ENCODE results near the gene TRAF1. TPM values are rescaled to one million over a fixed set of nuclear protein-coding genes. Genes with fewer than 3 reads are reported as not detected.

Gene TRAF1
- total RNA-seq, 1 experiment from 2014 or later, result 1.8 TPM

DNA sequence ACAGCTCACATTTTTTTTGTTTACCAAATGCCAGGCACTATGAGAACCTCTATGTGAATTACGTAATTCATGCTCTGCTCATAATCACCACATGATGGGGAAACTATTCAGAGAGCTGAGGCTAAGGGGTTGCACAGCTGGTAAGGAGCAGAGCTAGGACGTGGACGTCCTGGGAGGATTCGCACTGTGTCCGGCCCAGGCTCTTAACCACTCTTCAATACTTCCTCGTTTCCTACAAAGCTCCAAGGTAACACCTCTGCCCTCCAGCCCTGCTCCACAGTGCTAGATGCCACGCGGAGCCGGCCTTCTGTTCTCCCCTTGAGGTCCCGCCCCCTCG, 58.3 kb downstream of the TRAF1 start:
- Mint-ChIP-seq H3K27me3 (ENCODE audit: low read depth) (no peaks in the 10 kb centered on the region), H3K9me3 (no peaks in the 10 kb centered on the region), H3K36me3 (peaks cover 11% of the 10 kb centered on the region), H3K4me3 (peak overlapping the region; percentile 44), H3K4me1 (peaks cover 28% of the 10 kb centered on the region), H3K27ac (0 out of 2 replicates have a peak overlapping the region, but pooled peaks have one; percentile 28)
- DNase-seq (ENCODE audit: low spot score), result no peak
- CTCF ChIA-PET, result interaction anchor here (0.6 to 2.2 kb wide), 12 partner anchors 13 to 253 kb away, joined by 3 to 11 read pairs (median 4); no protein-coding TSS in a partner anchor
- POLR2A ChIA-PET, result interaction anchor here (0.9 to 1.0 kb wide), 2 partner anchors 9 to 61 kb away, joined by 3 to 4 read pairs; partner anchors contain the start of gene PHF19
- no peak for TF ChIP-seq SOX15 (CRISPR knock-in tag; IDR thresholded peaks at IDR 0.05)
- 0 out of 2 replicates have a peak, but pooled peaks have one; percentile 28 for TF ChIP-seq ZNF232 (CRISPR knock-in tag; IDR thresholded peaks at IDR 0.05)
- no peak for ATAC-seq

DNA sequence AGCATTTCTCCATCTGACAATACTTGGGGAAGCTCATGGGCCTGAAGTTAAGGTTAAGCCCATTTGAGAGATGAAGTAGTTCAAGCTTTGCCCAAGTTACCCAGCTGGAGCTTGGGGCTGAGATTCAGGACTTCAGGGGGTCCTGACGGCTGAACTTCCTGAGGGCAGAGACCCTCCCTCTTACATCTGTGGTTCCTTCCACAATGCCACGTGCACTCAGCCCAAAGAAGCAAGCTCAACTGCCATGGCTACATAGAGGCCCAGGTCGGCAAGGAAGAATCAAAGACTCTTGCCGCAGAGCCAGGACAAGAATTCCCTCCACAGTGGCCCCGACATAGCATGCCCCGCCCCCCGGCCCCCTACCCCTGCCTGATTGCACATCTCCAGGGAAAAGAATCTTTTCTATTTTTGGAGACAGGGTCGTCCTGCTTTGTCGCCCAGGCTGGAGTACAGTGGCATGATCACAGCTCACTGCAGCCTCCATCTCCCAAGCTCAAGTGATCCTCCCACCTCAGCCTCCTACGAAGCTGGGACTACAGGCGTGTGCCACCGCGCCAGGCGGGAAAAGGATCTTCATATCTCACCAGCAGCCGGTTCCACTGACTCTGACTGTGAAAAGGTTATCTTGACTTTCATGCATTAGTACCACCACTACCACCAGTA, 58.8 kb downstream of the TRAF1 start:
- no peaks in the 10 kb centered on the region for H3K27me3 Mint-ChIP-seq (ENCODE audit: low read depth)
- CTCF ChIA-PET, result interaction anchor here (0.6 to 2.2 kb wide), 11 partner anchors 12 to 254 kb away, joined by 3 to 11 read pairs (median 3); no protein-coding TSS in a partner anchor
- ATAC-seq (no peak), DNase-seq (ENCODE audit: low spot score) (no peak)
- H3K4me3 Mint-ChIP-seq, result peak overlapping the region; percentile 44
- POLR2A ChIA-PET, result interaction anchor here (0.9 to 1.0 kb wide), 2 partner anchors 10 to 61 kb away, joined by 3 to 4 read pairs; partner anchors contain the start of gene PHF19
- no peak for TF ChIP-seq TEAD1 (CRISPR knock-in tag; IDR thresholded peaks at IDR 0.05)
- TF ChIP-seq, protein P1, sequence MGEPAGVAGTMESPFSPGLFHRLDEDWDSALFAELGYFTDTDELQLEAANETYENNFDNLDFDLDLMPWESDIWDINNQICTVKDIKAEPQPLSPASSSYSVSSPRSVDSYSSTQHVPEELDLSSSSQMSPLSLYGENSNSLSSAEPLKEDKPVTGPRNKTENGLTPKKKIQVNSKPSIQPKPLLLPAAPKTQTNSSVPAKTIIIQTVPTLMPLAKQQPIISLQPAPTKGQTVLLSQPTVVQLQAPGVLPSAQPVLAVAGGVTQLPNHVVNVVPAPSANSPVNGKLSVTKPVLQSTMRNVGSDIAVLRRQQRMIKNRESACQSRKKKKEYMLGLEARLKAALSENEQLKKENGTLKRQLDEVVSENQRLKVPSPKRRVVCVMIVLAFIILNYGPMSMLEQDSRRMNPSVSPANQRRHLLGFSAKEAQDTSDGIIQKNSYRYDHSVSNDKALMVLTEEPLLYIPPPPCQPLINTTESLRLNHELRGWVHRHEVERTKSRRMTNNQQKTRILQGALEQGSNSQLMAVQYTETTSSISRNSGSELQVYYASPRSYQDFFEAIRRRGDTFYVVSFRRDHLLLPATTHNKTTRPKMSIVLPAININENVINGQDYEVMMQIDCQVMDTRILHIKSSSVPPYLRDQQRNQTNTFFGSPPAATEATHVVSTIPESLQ (CRISPR knock-in tag; IDR thresholded peaks at IDR 0.05), result no peak
- H3K36me3 Mint-ChIP-seq, result peaks cover 11% of the 10 kb centered on the region
- H3K27ac Mint-ChIP-seq, result 0 out of 2 replicates have a peak overlapping the region, but pooled peaks have one; percentile 28
- peaks cover 23% of the 10 kb centered on the region for H3K4me1 Mint-ChIP-seq
- no peaks in the 10 kb centered on the region for H3K9me3 Mint-ChIP-seq

DNA sequence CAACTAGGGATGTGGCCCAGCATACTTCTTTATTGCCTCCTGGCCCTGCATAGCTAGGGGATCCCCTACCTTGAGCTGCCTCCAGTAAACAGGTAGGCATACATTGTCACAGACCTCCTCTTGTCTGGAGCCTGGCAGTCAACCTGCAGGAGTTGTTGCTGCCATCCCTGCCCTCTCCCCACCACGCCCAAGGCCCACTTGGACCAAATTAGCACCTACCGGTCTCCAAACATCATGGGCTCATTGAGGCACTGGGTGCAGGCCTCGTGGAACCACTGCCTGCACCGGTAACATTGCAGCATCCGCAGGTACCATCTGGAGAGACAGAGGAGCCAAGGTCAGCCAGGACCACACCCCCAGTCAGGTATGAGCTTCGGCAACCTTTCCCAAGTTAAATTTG, 59.9 kb downstream of the TRAF1 start:
- CTCF ChIA-PET, result interaction anchor here (1.2 kb wide), 1 partner anchor 63 kb away, joined by 3 read pairs; no protein-coding TSS in a partner anchor
- DNase-seq (ENCODE audit: low spot score) (no peak), ATAC-seq (no peak)
- Mint-ChIP-seq H3K9me3 (no peaks in the 10 kb centered on the region), H3K4me3 (no peak overlapping the region), H3K36me3 (peaks cover 6% of the 10 kb centered on the region; the same call in 1 of the 2 replicates), H3K27me3 (ENCODE audit: low read depth) (no peaks in the 10 kb centered on the region), H3K27ac (no peak overlapping the region), H3K4me1 (peaks cover 14% of the 10 kb centered on the region)
- TF ChIP-seq ZNF423 (CRISPR knock-in tag; IDR thresholded peaks at IDR 0.05) (no peak), ZNF219 (CRISPR knock-in tag; IDR thresholded peaks at IDR 0.05; ENCODE audit: borderline replicate concordance) (no peak), ELF4 (CRISPR knock-in tag; IDR thresholded peaks at IDR 0.05; ENCODE audit: low read depth) (no peak), ZNF121 (CRISPR knock-in tag; IDR thresholded peaks at IDR 0.05) (no peak), ATF1 (CRISPR knock-in tag; IDR thresholded peaks at IDR 0.05) (no peak), GRHL2 (CRISPR knock-in tag; IDR thresholded peaks at IDR 0.05; ENCODE audit: insufficient replicate concordance, severe bottlenecking) (no peak), SMAD4 (CRISPR knock-in tag; IDR thresholded peaks at IDR 0.05) (no peak), MXD4 (CRISPR knock-in tag; IDR thresholded peaks at IDR 0.05; ENCODE audit: borderline replicate concordance) (no peak), ESRRA (CRISPR knock-in tag; IDR thresholded peaks at IDR 0.05; ENCODE audit: borderline replicate concordance) (no peak), GTF2I (CRISPR knock-in tag; conservative IDR thresholded peaks at IDR 0.05) (no peak), GABPB1 (CRISPR knock-in tag; IDR thresholded peaks at IDR 0.05) (no peak)
- TF ChIP-seq, protein P2, sequence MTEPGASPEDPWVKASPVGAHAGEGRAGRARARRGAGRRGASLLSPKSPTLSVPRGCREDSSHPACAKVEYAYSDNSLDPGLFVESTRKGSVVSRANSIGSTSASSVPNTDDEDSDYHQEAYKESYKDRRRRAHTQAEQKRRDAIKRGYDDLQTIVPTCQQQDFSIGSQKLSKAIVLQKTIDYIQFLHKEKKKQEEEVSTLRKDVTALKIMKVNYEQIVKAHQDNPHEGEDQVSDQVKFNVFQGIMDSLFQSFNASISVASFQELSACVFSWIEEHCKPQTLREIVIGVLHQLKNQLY (CRISPR knock-in tag; IDR thresholded peaks at IDR 0.05), result no peak
- POLR2A ChIA-PET, result no interaction called here

DNA sequence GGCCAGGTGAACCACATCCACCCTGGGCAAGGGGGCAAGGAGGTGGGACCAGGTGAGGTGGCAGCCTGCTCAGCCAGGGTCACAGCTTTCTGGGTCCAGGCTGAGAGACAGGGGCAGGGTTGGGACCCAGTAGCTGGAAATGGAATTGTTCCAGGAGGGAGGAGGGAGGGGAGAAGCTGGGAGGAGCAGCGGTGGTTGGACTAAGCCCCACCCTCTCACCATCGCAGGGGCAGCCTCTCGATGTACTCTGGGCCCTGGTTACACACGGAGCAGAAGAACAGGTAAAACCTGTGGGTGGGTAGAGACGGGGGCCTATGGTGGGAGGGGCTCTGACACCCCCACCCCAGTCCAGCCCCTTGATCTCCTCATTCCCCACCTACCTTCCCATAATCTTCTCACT, 60.8 kb downstream of the TRAF1 start:
- POLR2A ChIA-PET, result no interaction called here
- Mint-ChIP-seq H3K27ac (no peak overlapping the region), H3K9me3 (no peaks in the 10 kb centered on the region), H3K36me3 (no peaks in the 10 kb centered on the region), H3K4me1 (peaks cover 14% of the 10 kb centered on the region), H3K4me3 (no peak overlapping the region), H3K27me3 (ENCODE audit: low read depth) (no peaks in the 10 kb centered on the region)
- CTCF ChIA-PET, result interaction anchor here (0.6 to 1.2 kb wide), 3 partner anchors 33 to 74 kb away, joined by 3 read pairs; no protein-coding TSS in a partner anchor
- no peak for ATAC-seq
- no peak for DNase-seq (ENCODE audit: low spot score)
- TF ChIP-seq ZNF219 (CRISPR knock-in tag; IDR thresholded peaks at IDR 0.05; ENCODE audit: borderline replicate concordance) (no peak), EMX1 (CRISPR knock-in tag; IDR thresholded peaks at IDR 0.05) (no peak), ZNF121 (CRISPR knock-in tag; IDR thresholded peaks at IDR 0.05) (no peak), RELA (CRISPR knock-in tag; IDR thresholded peaks at IDR 0.05; ENCODE audit: borderline replicate concordance) (no peak)
- TF ChIP-seq, protein P3, sequence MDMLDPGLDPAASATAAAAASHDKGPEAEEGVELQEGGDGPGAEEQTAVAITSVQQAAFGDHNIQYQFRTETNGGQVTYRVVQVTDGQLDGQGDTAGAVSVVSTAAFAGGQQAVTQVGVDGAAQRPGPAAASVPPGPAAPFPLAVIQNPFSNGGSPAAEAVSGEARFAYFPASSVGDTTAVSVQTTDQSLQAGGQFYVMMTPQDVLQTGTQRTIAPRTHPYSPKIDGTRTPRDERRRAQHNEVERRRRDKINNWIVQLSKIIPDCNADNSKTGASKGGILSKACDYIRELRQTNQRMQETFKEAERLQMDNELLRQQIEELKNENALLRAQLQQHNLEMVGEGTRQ (CRISPR knock-in tag; IDR thresholded peaks at IDR 0.05), result no peak

All from WTC11 (cell line).